Upper lobe of right lung (tissue), 1 donor: ENCODE measurements around the gene DENND5B. TPM values are rescaled to one million over a fixed set of nuclear protein-coding genes. Genes with fewer than 3 reads are reported as not detected.

ENCODE experiments used
- ATAC-seq: fragments of 200-7000 bp; cut with Tn5 transposase; one replicate; pipeline ENCODE4 v1.9.1; 2020; ENCODE audit warnings: mild to moderate bottlenecking, moderate library complexity
- DNase-seq: peaks from one replicate; pipeline ENCODE4 v3.0.0-alpha.2; 2020
- H3K27ac ChIP-seq: fragments of 200-600 bp; one replicate; pipeline ENCODE4 v1.8.0; 2022
- H3K27me3 ChIP-seq: fragments of 200-600 bp; one replicate; pipeline ENCODE4 v1.8.0; 2022; ENCODE audit warnings: mild to moderate bottlenecking
- H3K36me3 ChIP-seq: fragments of 200-600 bp; one replicate; pipeline ENCODE4 v1.8.0; 2022
- H3K4me1 ChIP-seq: fragments of 200-600 bp; one replicate; pipeline ENCODE4 v1.8.0; 2022
- H3K4me3 ChIP-seq: fragments of 200-600 bp; one replicate; pipeline ENCODE4 v1.8.0; 2022; ENCODE audit warnings: mild to moderate bottlenecking
- H3K9me3 ChIP-seq: fragments of 200-600 bp; one replicate; pipeline ENCODE4 v1.8.0; 2022
- intact Hi-C: fragments of 100-400 bp; cut with DNase I; formaldehyde crosslinking; loops from one replicate; pipeline ENCODE4 v1.11.0; 2022
- total RNA-seq: library from RNA; stranded (reverse); fragmentation: NEBNext Ultra II Directional; extraction: Animal tissue kit (Norgen Biotek cat#: 25700); gene quantifications from one replicate; pipeline ENCODE4 v1.2.1, GENCODE V29; 2021
- TF ChIP-seq, protein P1 (sequence below): fragments of 200-600 bp; IDR thresholded peaks from one replicate; pipeline ENCODE4 v1.8.0; 2022; ENCODE audit warnings: antibody characterized with exemption
- donor health status: DM: no; HTN: yes; CAD: no; lungs with severe emphysema.

DENND5B gene
- total RNA-seq, 1 donor from 2014 or later: 7.5 TPM

DNA sequence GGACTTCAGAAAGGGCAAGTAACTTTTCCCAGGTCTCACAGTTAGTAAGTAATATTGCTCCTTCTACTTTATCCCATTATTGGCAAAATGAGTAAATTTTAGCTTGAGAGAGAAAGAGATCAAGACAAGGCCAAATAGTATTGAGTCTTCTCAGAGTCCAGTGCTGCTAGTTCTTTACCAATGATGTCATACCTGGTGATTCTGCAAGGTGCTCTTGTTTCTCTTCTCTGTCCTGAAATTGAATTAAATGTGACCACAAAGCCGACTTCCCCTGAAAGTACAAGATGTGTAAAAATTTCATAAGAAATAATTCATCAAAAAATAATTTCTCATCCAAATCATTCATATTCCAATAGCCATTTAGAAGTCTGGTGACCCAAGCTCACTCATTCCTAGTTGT lies 167.5 kb downstream of the DENND5B start:
- intact Hi-C loops: no loop called here
- TF ChIP-seq, protein P1, sequence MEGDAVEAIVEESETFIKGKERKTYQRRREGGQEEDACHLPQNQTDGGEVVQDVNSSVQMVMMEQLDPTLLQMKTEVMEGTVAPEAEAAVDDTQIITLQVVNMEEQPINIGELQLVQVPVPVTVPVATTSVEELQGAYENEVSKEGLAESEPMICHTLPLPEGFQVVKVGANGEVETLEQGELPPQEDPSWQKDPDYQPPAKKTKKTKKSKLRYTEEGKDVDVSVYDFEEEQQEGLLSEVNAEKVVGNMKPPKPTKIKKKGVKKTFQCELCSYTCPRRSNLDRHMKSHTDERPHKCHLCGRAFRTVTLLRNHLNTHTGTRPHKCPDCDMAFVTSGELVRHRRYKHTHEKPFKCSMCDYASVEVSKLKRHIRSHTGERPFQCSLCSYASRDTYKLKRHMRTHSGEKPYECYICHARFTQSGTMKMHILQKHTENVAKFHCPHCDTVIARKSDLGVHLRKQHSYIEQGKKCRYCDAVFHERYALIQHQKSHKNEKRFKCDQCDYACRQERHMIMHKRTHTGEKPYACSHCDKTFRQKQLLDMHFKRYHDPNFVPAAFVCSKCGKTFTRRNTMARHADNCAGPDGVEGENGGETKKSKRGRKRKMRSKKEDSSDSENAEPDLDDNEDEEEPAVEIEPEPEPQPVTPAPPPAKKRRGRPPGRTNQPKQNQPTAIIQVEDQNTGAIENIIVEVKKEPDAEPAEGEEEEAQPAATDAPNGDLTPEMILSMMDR: no peak
- H3K4me3 ChIP-seq: no peak overlapping the region

DNA sequence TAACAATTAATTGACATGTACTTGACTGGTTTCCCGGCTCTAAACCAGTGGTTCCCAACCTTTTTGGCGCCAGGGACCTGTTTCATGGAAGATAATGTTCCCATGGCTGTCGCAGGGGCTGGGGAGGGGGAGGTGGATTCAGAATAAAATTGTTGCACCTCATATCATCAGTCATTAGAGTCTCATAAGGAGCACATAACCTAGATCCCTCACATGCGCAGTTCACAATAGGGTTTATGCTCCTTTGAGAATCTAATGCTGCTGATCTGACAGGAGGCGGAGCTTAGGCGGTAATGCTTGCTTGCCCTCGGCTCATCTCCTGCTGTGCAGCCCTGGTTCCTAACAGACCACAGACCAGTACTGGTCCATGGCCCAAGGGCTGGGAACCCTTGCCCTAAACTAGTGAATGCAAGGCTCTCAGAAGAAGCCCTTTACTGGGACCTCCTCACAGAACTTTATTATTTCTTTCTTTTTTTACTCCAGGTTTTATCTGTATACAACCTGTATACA lies 178.6 kb downstream of the DENND5B start:
- TF ChIP-seq, protein P1: no peak
- DNase-seq: no peak
- no peaks in the 10 kb centered on the region for H3K9me3 ChIP-seq
- no peak overlapping the region for H3K27ac ChIP-seq
- H3K4me3 ChIP-seq: no peak overlapping the region
- no peaks in the 10 kb centered on the region for H3K36me3 ChIP-seq
- no peaks in the 10 kb centered on the region for H3K4me1 ChIP-seq
- ATAC-seq: no peak
- no peaks in the 10 kb centered on the region for H3K27me3 ChIP-seq
- intact Hi-C loops: no loop called here

More for the DNA sequence above, 167.5 kb downstream of the DENND5B start:
- H3K27me3 ChIP-seq: no peaks in the 10 kb centered on the region
- no peak for DNase-seq
- no peak overlapping the region for H3K27ac ChIP-seq
- no peaks in the 10 kb centered on the region for H3K4me1 ChIP-seq
- no peak for ATAC-seq
- H3K9me3 ChIP-seq: no peaks in the 10 kb centered on the region
- no peaks in the 10 kb centered on the region for H3K36me3 ChIP-seq

DNA sequence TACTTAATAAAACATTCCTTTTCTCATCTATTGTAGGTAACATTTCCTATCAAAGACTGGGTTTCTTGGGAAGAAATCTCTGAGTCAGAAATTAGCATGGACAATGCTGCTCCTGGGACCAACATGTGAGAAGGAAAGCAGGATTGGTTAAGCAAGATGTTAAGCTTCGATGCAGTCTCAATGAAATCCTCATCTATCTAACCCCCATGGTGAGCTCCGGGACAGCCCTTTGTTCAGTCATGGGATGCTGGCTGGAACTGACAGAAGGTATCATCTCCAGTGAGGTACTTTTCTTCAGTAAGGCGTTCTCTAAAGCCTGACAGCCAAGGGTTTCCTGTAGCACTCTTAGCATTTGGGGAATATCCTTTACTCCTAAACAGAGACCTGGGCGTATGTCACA lies 182.2 kb downstream of the DENND5B start:
- Histone ChIP-seq H3K27me3 (no peaks in the 10 kb centered on the region), H3K27ac (no peak overlapping the region), H3K36me3 (no peaks in the 10 kb centered on the region), H3K4me3 (no peak overlapping the region), H3K4me1 (no peaks in the 10 kb centered on the region), H3K9me3 (no peaks in the 10 kb centered on the region)
- no peak for ATAC-seq
- TF ChIP-seq, protein P1: no peak
- no peak for DNase-seq
- intact Hi-C loops: no loop called here

DNA sequence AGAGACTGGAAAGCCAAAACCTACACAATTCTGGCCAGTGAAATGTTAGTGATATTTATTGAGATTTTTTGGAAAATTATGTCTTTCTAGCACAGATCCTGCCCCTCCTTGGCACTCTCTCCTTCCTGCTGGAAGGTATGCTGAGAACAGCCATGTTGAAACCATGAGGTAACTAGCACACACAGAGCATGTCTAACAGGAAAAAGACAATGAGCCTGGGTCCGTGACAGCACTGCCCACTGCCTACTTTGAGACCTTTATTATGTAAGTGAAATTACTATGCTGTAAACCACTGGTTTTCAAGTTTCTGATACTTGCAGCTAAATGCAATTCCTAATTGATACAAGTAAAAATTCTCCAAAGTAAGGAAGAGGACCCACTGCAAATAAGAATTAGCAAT lies 183.4 kb downstream of the DENND5B start:
- ATAC-seq: no peak
- TF ChIP-seq, protein P1: no peak

DNA sequence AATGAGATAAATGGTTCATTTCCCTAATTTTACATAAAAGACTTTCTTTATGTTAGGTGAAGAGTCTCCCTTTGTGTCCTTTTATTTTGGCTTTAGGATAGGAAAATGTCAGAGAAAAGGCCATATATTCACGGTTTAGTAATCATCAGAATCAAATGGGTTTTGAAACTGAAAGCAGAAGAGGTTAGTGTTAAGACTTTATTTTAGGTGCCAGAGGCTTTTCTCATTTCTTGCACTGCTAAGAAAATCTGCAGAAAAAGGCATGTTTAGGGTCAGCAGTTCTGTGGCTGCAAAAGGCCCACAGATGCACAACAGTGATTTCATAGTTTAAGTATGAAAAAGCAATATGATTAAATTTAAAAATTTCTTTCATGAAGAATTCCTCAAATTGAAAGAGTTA lies 184.6 kb downstream of the DENND5B start:
- no peak overlapping the region for H3K4me3 ChIP-seq
- peaks cover 5% of the 10 kb centered on the region for H3K4me1 ChIP-seq
- no peak overlapping the region for H3K27ac ChIP-seq
- H3K36me3 ChIP-seq: no peaks in the 10 kb centered on the region
- no peak for ATAC-seq
- intact Hi-C loops: no loop called here
- H3K9me3 ChIP-seq: no peaks in the 10 kb centered on the region
- TF ChIP-seq, protein P1: no peak
- no peaks in the 10 kb centered on the region for H3K27me3 ChIP-seq
- no peak for DNase-seq

More for the DNA sequence above, 183.4 kb downstream of the DENND5B start:
- H3K9me3 ChIP-seq: no peaks in the 10 kb centered on the region
- intact Hi-C loops: no loop called here
- no peak overlapping the region for H3K4me3 ChIP-seq
- H3K36me3 ChIP-seq: no peaks in the 10 kb centered on the region
- DNase-seq: no peak
- H3K27me3 ChIP-seq: no peaks in the 10 kb centered on the region
- no peak overlapping the region for H3K27ac ChIP-seq
- peaks cover 5% of the 10 kb centered on the region for H3K4me1 ChIP-seq

DNA sequence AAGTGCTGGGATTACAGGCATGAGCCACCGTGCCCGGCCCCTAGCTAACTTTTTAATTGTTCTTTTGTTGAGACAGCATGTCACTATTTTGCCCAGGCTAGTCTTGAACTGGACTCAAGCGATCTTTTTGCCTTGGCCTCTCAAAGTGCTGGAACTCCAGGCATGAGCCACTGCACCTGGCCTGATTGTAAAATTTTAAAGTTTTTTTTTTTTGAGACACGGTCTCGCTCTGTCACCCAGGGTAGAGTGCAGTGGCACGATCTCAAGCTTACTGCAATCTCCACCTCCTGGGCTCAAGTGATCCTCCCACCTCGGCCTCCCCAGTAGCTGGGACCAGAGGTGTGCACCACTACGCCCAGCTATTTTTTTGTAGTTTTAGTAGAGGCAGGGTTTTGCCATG lies 185.9 kb downstream of the DENND5B start:
- no peak for DNase-seq
- H3K9me3 ChIP-seq: no peaks in the 10 kb centered on the region
- H3K4me1 ChIP-seq: peaks cover 5% of the 10 kb centered on the region
- TF ChIP-seq, protein P1: no peak
- no peak for ATAC-seq
- no peaks in the 10 kb centered on the region for H3K36me3 ChIP-seq
- intact Hi-C loops: no loop called here
- no peak overlapping the region for H3K27ac ChIP-seq
- no peaks in the 10 kb centered on the region for H3K27me3 ChIP-seq
- H3K4me3 ChIP-seq: no peak overlapping the region
